Ascending aorta (tissue), 2 donors: Measurements from ENCODE around the gene LCN9. TPM values are rescaled to one million over a fixed set of nuclear protein-coding genes. Genes with fewer than 3 reads are reported as not detected.

Experiments used
- DNase-seq, 2 donors: peaks; one replicate each; pipeline ENCODE4 v3.0.0-alpha.2; 2019; ENCODE audit warnings: low spot score in 2 of 2
- H3K27ac ChIP-seq, 2 donors: fragments of 200-600 bp; sonication (generic); one replicate each; pipeline ENCODE4 v1.5.1; 2016 to 2017; ENCODE audit warnings: mild to moderate bottlenecking in 1 of 2
- H3K27me3 ChIP-seq: fragments of 200-600 bp; sonication (generic); one replicate; pipeline ENCODE4 v1.5.1; 2017
- H3K36me3 ChIP-seq, 2 donors: fragments of 200-600 bp; sonication (generic); one replicate each; pipeline ENCODE4 v1.5.1; 2016
- H3K4me1 ChIP-seq, 2 donors: fragments of 200-600 bp; sonication (generic); one replicate each; pipeline ENCODE4 v1.5.1; 2016 to 2017; ENCODE audit warnings: mild to moderate bottlenecking in 1 of 2
- H3K4me3 ChIP-seq, 2 donors: fragments of 200-600 bp; sonication (generic); one replicate each; pipeline ENCODE4 v1.5.1; 2016 to 2017; ENCODE audit warnings: mild to moderate bottlenecking in 1 of 2
- H3K9me3 ChIP-seq, 2 donors: fragments of 200-600 bp; sonication (generic); one replicate each; pipeline ENCODE4 v1.5.1; 2016
- intact Hi-C: fragments of 100-400 bp; cut with DNase I; formaldehyde crosslinking; loops from one replicate; pipeline ENCODE4 v1.15.1; 2023
- total RNA-seq: library from RNA; depleted of rRNA; stranded (reverse); fragments of >200 nt; gene quantifications from one replicate; pipeline ENCODE4 v1.1.0, GENCODE V29; 2016
- TF ChIP-seq, protein P1 (sequence below), 3 experiments: fragments of 200-600 bp in 2 of 3; fragments of 450-650 bp in 1 of 3; sonication (generic) in 2 of 3; IDR thresholded peaks; one replicate each; pipeline ENCODE4 v1.5.1; 2016 to 2019; ENCODE audit warnings: antibody characterized with exemption in 3 of 3, mild to moderate bottlenecking in 1 of 3, moderate library complexity in 1 of 3

The LCN9 gene
- total RNA-seq, 1 donor from 2014 or later: not detected

DNA sequence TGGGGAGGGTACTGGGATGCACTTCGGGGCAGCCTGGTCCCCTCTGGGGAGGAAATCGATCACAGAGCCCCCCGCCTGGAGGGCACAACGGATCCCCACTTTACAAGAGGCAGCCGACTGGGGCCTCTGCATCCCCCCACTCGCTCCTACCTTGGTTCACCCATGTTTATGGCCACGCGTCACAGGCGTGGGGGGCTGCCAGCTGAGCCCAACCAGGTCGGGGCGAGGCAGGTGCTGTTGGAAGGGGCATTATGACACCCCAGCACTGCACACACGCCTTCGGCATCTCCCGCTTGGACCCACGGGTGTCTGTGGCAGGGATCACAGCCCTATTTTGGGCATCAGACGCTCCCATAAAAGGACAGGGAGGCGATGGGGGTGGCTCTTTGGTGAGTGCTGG, 21.6 kb downstream of the LCN9 start:
- no peaks in the 10 kb centered on the region for H3K36me3 ChIP-seq
- no peak overlapping the region for H3K4me3 ChIP-seq
- no peaks in the 10 kb centered on the region for H3K27me3 ChIP-seq
- intact Hi-C loops: no loop called here
- no peaks in the 10 kb centered on the region for H3K4me1 ChIP-seq
- TF ChIP-seq, protein P1, sequence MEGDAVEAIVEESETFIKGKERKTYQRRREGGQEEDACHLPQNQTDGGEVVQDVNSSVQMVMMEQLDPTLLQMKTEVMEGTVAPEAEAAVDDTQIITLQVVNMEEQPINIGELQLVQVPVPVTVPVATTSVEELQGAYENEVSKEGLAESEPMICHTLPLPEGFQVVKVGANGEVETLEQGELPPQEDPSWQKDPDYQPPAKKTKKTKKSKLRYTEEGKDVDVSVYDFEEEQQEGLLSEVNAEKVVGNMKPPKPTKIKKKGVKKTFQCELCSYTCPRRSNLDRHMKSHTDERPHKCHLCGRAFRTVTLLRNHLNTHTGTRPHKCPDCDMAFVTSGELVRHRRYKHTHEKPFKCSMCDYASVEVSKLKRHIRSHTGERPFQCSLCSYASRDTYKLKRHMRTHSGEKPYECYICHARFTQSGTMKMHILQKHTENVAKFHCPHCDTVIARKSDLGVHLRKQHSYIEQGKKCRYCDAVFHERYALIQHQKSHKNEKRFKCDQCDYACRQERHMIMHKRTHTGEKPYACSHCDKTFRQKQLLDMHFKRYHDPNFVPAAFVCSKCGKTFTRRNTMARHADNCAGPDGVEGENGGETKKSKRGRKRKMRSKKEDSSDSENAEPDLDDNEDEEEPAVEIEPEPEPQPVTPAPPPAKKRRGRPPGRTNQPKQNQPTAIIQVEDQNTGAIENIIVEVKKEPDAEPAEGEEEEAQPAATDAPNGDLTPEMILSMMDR (IDR thresholded peaks at IDR 0.05): no peak
- H3K27ac ChIP-seq: no peak overlapping the region
- DNase-seq: no peak
- H3K9me3 ChIP-seq: no peaks in the 10 kb centered on the region

DNA sequence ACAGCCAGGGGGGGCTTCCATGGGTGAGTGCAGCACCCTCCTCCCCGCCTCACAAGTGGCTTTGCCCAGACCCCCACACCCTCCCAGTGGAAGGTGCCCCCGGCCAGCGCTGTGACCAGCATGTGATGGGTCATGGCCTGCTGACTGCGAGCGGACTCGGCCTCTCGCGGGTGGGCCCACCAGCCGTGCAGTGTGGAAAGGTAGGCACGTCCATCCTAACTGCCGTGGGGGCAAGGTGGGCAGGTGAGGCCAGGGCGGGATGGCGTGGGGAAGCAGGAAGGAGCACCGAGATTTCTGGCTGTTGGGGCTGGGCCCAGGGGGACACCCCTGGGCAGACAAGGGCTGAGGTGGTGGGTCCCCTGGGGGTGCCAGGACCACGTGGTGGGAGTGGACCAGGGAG, 24.1 kb downstream of the LCN9 start:
- intact Hi-C loops: no loop called here
- TF ChIP-seq, protein P1 (IDR thresholded peaks at IDR 0.05): no peak
- no peaks in the 10 kb centered on the region for H3K36me3 ChIP-seq
- no peaks in the 10 kb centered on the region for H3K4me1 ChIP-seq
- H3K9me3 ChIP-seq: no peaks in the 10 kb centered on the region
- H3K27me3 ChIP-seq: no peaks in the 10 kb centered on the region
- no peak for DNase-seq
- no peak overlapping the region for H3K27ac ChIP-seq
- H3K4me3 ChIP-seq: no peak overlapping the region

DNA sequence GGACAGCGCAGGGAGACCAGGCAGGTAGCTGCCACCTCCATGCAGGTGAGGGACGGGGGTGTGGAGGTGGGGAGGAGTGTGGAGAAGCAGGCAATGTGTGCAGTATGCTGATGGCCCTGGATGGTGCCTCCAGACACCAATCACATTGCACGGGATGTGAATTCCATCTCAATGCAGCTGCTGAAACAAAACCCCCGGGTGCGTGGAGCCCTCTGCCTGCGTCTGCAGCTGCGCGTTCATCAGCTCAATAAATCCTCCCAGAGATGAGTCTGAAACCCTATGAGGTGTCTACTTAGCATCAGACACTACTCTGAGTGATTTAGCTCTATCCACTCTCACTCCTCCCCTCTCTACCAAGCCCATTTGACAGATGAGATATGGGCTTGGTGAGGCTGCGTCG, 25.9 kb downstream of the LCN9 start:
- H3K36me3 ChIP-seq: no peaks in the 10 kb centered on the region
- no peak overlapping the region for H3K27ac ChIP-seq
- no peak for DNase-seq
- H3K27me3 ChIP-seq: no peaks in the 10 kb centered on the region
- H3K4me1 ChIP-seq: no peaks in the 10 kb centered on the region
- intact Hi-C loops: no loop called here
- H3K4me3 ChIP-seq: no peak overlapping the region
- TF ChIP-seq, protein P1 (IDR thresholded peaks at IDR 0.05): no peak
- no peaks in the 10 kb centered on the region for H3K9me3 ChIP-seq

DNA sequence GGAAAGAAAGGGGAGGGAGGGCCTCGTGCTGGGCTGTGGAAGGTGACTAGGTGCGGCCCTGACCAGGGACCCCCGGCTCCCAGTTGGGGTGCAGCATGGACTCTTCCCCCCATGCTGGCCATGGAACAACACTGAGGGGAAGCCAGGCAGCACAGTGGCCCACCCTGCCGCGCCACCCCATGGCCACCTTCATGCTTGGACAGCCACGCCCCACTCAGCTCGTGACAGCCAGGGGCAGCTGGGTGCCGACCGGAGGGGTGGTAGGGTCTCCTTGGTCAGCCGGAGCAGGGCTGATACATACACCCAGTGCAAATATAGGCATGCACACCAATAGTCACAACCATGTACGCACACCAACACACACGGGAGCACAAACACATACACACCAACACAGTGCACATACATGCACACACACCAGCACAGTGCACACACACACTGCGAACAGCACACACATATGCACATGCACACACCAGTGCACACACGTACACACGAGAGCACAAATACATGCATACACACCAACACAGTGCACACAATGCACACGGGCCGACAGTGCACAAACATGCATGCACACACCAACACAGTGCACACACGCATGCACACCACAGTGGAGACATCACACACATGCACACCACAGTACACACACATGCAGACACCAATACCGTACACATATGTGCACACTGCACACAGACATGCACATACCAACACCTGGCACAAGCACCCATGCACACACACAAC, 27.9 kb downstream of the LCN9 start:
- intact Hi-C loops: no loop called here
- no peak overlapping the region for H3K27ac ChIP-seq
- no peak for DNase-seq
- H3K36me3 ChIP-seq: no peaks in the 10 kb centered on the region
- TF ChIP-seq, protein P1 (IDR thresholded peaks at IDR 0.05): no peak
- H3K9me3 ChIP-seq: no peaks in the 10 kb centered on the region
- no peaks in the 10 kb centered on the region for H3K4me1 ChIP-seq
- H3K27me3 ChIP-seq: no peaks in the 10 kb centered on the region
- no peak overlapping the region for H3K4me3 ChIP-seq

DNA sequence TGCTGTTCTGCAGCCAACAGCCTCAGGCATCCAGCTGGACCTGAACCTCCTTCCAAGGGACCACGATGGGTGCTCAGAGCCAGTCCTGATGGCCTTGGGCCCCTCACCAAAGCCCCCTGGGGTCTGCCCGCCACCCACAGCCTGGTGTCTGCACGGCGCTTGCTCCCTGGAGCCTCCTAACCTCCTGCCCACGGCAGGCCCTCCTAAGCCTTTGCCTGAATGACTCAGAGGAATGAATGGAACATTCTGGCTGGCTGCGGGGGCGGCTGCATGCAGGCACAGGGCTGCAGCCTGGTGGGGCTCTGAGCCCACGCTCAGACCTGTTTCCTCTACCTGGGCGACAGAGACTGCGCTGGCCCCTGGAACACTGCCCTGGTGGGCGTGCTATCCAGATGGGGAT, 29.3 kb downstream of the LCN9 start:
- no peak overlapping the region for H3K27ac ChIP-seq
- H3K27me3 ChIP-seq: no peaks in the 10 kb centered on the region
- no peak for DNase-seq
- H3K4me1 ChIP-seq: no peaks in the 10 kb centered on the region
- no peaks in the 10 kb centered on the region for H3K9me3 ChIP-seq
- intact Hi-C loops: no loop called here
- no peak overlapping the region for H3K4me3 ChIP-seq
- H3K36me3 ChIP-seq: no peaks in the 10 kb centered on the region
- TF ChIP-seq, protein P1 (IDR thresholded peaks at IDR 0.05): no peak

DNA sequence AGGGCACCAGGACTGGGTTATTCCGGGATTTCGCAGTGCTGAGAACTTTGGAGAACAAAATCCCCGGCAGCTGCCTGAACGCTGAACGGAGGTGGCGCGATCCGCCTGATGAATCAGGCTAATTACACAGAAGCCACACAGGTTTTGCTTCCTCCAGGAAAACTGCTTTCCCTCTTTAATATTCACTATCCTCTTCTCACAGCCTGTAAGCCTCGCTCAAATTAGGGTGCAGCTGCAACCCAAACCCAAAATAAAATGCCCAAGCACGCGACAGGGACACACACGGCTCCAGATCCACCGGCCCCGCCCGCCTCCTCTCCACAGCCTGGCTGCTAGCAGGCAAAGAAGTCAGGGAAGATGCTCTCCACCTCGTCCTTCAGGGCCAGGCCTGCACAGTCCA, 30.2 kb downstream of the LCN9 start:
- intact Hi-C loops: no loop called here
- Histone ChIP-seq H3K36me3 (no peaks in the 10 kb centered on the region), H3K4me3 (no peak overlapping the region), H3K27ac (no peak overlapping the region), H3K4me1 (no peaks in the 10 kb centered on the region), H3K9me3 (no peaks in the 10 kb centered on the region), H3K27me3 (no peaks in the 10 kb centered on the region)
- TF ChIP-seq, protein P1 (IDR thresholded peaks at IDR 0.05): no peak
- no peak for DNase-seq
